ENCODE measurements around the gene PIK3R6.

DNA sequence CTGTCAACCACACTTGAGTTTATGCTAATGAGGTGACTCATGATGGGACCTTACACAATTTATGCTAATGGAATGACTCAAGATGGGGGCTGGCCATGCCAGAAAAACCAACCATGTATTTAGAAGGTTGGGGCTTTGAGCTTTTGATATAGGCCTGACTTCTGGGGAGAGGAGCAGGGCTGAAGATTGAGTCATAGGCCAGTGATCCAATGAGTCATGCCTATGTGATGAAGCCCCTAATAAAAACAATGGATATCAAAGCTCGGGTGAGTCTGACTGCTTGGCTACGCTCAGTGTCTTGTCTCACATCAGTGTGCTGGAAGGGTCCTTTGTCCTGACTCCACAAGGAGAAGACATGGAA is 75.6 kb downstream of the PIK3R6 start:
- TF ChIP-seq, protein P1, sequence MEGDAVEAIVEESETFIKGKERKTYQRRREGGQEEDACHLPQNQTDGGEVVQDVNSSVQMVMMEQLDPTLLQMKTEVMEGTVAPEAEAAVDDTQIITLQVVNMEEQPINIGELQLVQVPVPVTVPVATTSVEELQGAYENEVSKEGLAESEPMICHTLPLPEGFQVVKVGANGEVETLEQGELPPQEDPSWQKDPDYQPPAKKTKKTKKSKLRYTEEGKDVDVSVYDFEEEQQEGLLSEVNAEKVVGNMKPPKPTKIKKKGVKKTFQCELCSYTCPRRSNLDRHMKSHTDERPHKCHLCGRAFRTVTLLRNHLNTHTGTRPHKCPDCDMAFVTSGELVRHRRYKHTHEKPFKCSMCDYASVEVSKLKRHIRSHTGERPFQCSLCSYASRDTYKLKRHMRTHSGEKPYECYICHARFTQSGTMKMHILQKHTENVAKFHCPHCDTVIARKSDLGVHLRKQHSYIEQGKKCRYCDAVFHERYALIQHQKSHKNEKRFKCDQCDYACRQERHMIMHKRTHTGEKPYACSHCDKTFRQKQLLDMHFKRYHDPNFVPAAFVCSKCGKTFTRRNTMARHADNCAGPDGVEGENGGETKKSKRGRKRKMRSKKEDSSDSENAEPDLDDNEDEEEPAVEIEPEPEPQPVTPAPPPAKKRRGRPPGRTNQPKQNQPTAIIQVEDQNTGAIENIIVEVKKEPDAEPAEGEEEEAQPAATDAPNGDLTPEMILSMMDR (IDR thresholded peaks at IDR 0.05; ENCODE audit: low read depth, low read length): no peak
- TF ChIP-seq POLR2A (IDR thresholded peaks at IDR 0.05; ENCODE audit: extremely low read depth, insufficient read length): no peak
- TF ChIP-seq, protein P2, sequence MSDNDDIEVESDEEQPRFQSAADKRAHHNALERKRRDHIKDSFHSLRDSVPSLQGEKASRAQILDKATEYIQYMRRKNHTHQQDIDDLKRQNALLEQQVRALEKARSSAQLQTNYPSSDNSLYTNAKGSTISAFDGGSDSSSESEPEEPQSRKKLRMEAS (IDR thresholded peaks at IDR 0.05; ENCODE audit: low read depth, low read length): no peak
- TF ChIP-seq MYC (IDR thresholded peaks at IDR 0.05; ENCODE audit: low read depth, low read length): no peak

All from NB4 (cell line).